K562 (cell line): ENCODE measurements around the gene PRR19. TPM values are rescaled to one million over a fixed set of nuclear protein-coding genes. Genes with fewer than 3 reads are reported as not detected.

Experiments used
- ATAC-seq: fragments of 200-7000 bp; cut with Tn5 transposase; 3 replicates; pipeline ENCODE4 v1.9.1; 2020; ENCODE audit warnings: moderate library complexity
- BruUV-seq: library from RNA; stranded (reverse); fragments of 400-500 nt; replicated peaks from 2 replicates; lab custom pipeline; 2021; lab: Mats Ljungman, UMichigan
- CTCF ChIA-PET: fragments of 300-600 bp; formaldehyde crosslinking; extraction: SDS; loops from one replicate; lab custom pipeline; 2021; ENCODE audit warnings: low intra/inter-chr PET ratio; lab: Yijun Ruan, JAX
- POLR2A ChIA-PET: fragments of 300-600, 350-650 bp; sonication (Branson Sonifier 250); formaldehyde crosslinking; extraction: SDS; loops from one replicate; lab custom pipeline; 2021; ENCODE audit warnings: antibody characterized with exemption, inconsistent platforms; lab: Yijun Ruan, JAX
- DNase-seq, 4 experiments: peaks; one replicate each; pipeline versions ENCODE4 v3.0.0 to v3.0.0-alpha.2; 2011 to 2018; ENCODE audit warnings: low spot score in 3 of 4, mixed read lengths in 3 of 4; ENCODE audit errors: extremely low read depth in 1 of 4
- FAIRE-seq: peaks from 2 replicates; lab custom pipeline; 2011; peaks lifted over from hg19 to GRCh38; lab: Jason Lieb, UNC
- H2AFZ ChIP-seq: 2 replicates; pipeline ENCODE4 v1.6.0; 2011; ENCODE audit warnings: low read depth, low read length, control low read depth, inconsistent platforms
- H3K27ac ChIP-seq: fragments of 200-600 bp; 3 replicates; pipeline ENCODE4 v1.8.0; 2011; ENCODE audit warnings: low read depth, mild to moderate bottlenecking, control low read depth, inconsistent platforms, low read length, moderate library complexity, mixed read lengths; ENCODE audit errors: extremely low read depth
- H3K27me3 ChIP-seq, 2 experiments: fragments of 300-600 bp in 1 of 2; 2 replicates in 1 of 2; 3 replicates in 1 of 2; pipeline versions ENCODE4 v1.6.0 to v1.8.0; 2011; ENCODE audit warnings: inconsistent platforms in 2 of 2, low read length in 2 of 2, mild to moderate bottlenecking in 1 of 2, mixed read lengths in 1 of 2, moderate library complexity in 1 of 2; ENCODE audit not compliant: control insufficient read depth in 2 of 2, insufficient read depth in 2 of 2
- H3K36me3 ChIP-seq: fragments of 300-600 bp; 3 replicates; pipeline ENCODE4 v1.8.0; 2011; ENCODE audit warnings: mild to moderate bottlenecking, low read length, inconsistent platforms; ENCODE audit not compliant: control insufficient read depth, insufficient read depth
- H3K4me1 ChIP-seq, 2 experiments: fragments of 200-600 bp in 1 of 2; replicated peaks in 1 of 2; 2 replicates in 1 of 2; 3 replicates in 1 of 2; pipeline versions ENCODE4 v1.5.1 to v1.8.0; 2011; ENCODE audit warnings: inconsistent platforms in 2 of 2, low read length in 2 of 2, mild to moderate bottlenecking in 1 of 2, mixed read lengths in 1 of 2, moderate library complexity in 1 of 2; ENCODE audit not compliant: control insufficient read depth in 2 of 2, insufficient read depth in 2 of 2
- H3K4me2 ChIP-seq: 2 replicates; pipeline ENCODE4 v1.6.1; 2011; ENCODE audit warnings: low read length, control low read depth, inconsistent platforms, mixed read lengths; ENCODE audit not compliant: insufficient read depth
- H3K4me3 ChIP-seq: fragments of 200-600 bp; sonication (generic), shearing (Covaris generic); 2 replicates; pipeline ENCODE4 v1.5.1; 2016; ENCODE audit warnings: control low read depth, inconsistent platforms
- H3K79me2 ChIP-seq: fragments of 200-600 bp; 3 replicates; pipeline ENCODE4 v1.8.0; 2011; ENCODE audit warnings: low read length, inconsistent platforms; ENCODE audit not compliant: control insufficient read depth, insufficient read depth
- H3K9ac ChIP-seq, 2 experiments: 2 replicates each; pipeline versions ENCODE4 v1.6.0 to v1.6.1; 2011; ENCODE audit warnings: low read depth in 2 of 2, low read length in 2 of 2, control low read depth in 1 of 2, inconsistent platforms in 1 of 2, mild to moderate bottlenecking in 1 of 2, mixed read lengths in 1 of 2; ENCODE audit not compliant: insufficient read depth in 1 of 2
- H3K9me1 ChIP-seq: one replicate; pipeline ENCODE4 v1.6.0; 2011; ENCODE audit warnings: inconsistent platforms, mild to moderate bottlenecking, low read length, moderate library complexity; ENCODE audit not compliant: control insufficient read depth, insufficient read depth
- H3K9me3 ChIP-seq: replicated peaks from 2 replicates; pipeline ENCODE4 v1.5.1; 2011; ENCODE audit warnings: low read depth, low read length, inconsistent platforms; ENCODE audit not compliant: control insufficient read depth, insufficient read depth
- H4K20me1 ChIP-seq: replicated peaks from 2 replicates; pipeline ENCODE4 v1.6.1; 2011; ENCODE audit warnings: low read length, inconsistent platforms, mixed read lengths; ENCODE audit not compliant: control insufficient read depth, insufficient read depth
- CC2D1A ChIP-seq: fragments of 450-650 bp; IDR thresholded peaks from 2 replicates; pipeline ENCODE4 v1.6.1; 2017; ENCODE audit warnings: mild to moderate bottlenecking
- GTF2F1 ChIP-seq: IDR thresholded peaks from 2 replicates; pipeline ENCODE4 v1.6.1; 2011; ENCODE audit warnings: low read depth, low read length, improper control_type of control experiment
- L3MBTL2 ChIP-seq: fragments of 450-650 bp; IDR thresholded peaks from 2 replicates; pipeline ENCODE4 v1.6.1; 2016; ENCODE audit warnings: mild to moderate bottlenecking, moderate library complexity
- MAFK ChIP-seq: IDR thresholded peaks from 2 replicates; pipeline ENCODE4 v1.6.1; 2011; ENCODE audit warnings: low read length, improper control_type of control experiment
- MTA3 ChIP-seq: fragments of 450-650 bp; formaldehyde crosslinking; IDR thresholded peaks from 2 replicates; pipeline ENCODE4 v1.6.1; 2017; ENCODE audit warnings: mild to moderate bottlenecking, borderline replicate concordance
- RBM25 ChIP-seq: fragments of 200-400 bp; formaldehyde crosslinking; IDR thresholded peaks from 2 replicates; pipeline ENCODE4 v1.6.1; 2018; ENCODE audit warnings: low read length, low read depth, moderate library complexity; ENCODE audit not compliant: severe bottlenecking
- SNRNP70 ChIP-seq: fragments of 200-400 bp; formaldehyde crosslinking; optimal IDR thresholded peaks from 2 replicates; pipeline ENCODE3; 2017; ENCODE audit warnings: low read depth, low read length
- TRIM24 ChIP-seq, 2 experiments: fragments of 450-650 bp; IDR thresholded peaks; 2 replicates each; pipeline ENCODE4 v1.6.1; 2016
- ZNF696 ChIP-seq: fragments of 250-450 bp; sonication (Bioruptor Pico); conservative IDR thresholded peaks from 2 replicates; pipeline ENCODE4 v1.4.0; 2020; ENCODE audit warnings: mild to moderate bottlenecking, moderate library complexity
- WGBS: fragments of 100-300 bp; shearing (Covaris generic); methylation state at CpG from one replicate; pipeline ENCODE4 v1.1.6; 2016; ENCODE audit warnings: low coverage, mixed read lengths; ENCODE audit not compliant: insufficient coverage; ENCODE audit errors: missing lambda C conversion rate; 5-methylcytosine and 5-hydroxymethylcytosine counted together
- in situ Hi-C: fragments of 300-500 bp; cut with MboI; formaldehyde crosslinking; loops from 4 replicates; pipeline ENCODE4 v1.15.0; 2018; ENCODE audit warnings: inconsistent platforms, mixed read lengths
- intact Hi-C: fragments of 100-400 bp; cut with micrococcal nuclease; formaldehyde crosslinking; loops from 2 replicates; pipeline ENCODE4 v1.14.2; 2022
- polyA plus RNA-seq, 8 experiments: library from polyadenylated mRNA; depleted of rRNA in 4 of 8; stranded (reverse) in 5 of 8; unstranded in 3 of 8; fragments of >200 nt; fragmentation: Nextera tagmentation in 2 of 8; fragmentation: Illumina TruSeq in 1 of 8; extraction: Ambion mirVana in 2 of 8; extraction: Trizol in 1 of 8; gene quantifications; 2 replicates each; pipeline versions ENCODE4 v1.2.1 to v1.2.3, GENCODE V29; 2011 to 2014; ENCODE audit warnings: inconsistent platforms in 1 of 8, missing spikeins in 1 of 8
- total RNA-seq, 7 experiments: library from RNA; depleted of rRNA in 6 of 7; stranded (reverse); fragments of >200 nt in 6 of 7; fragmentation: Illumina TruSeq in 2 of 7; extraction: Trizol in 2 of 7; gene quantifications; 2 replicates each; pipeline versions ENCODE4 v1.2.1 to v1.2.3, GENCODE V29; 2011 to 2021; ENCODE audit warnings: low replicate concordance in 1 of 7
- TF ChIP-seq, protein P1 (sequence below): fragments of 450-650 bp; IDR thresholded peaks from 2 replicates; pipeline ENCODE4 v1.6.1; 2016

PRR19 gene
- total and polyA plus RNA-seq, 9 of the 15 experiments (the other 6 are each of a cell fraction or from before 2014, with no cell fraction given), result 0.10 to 1.6 (median 0.54) TPM

DNA sequence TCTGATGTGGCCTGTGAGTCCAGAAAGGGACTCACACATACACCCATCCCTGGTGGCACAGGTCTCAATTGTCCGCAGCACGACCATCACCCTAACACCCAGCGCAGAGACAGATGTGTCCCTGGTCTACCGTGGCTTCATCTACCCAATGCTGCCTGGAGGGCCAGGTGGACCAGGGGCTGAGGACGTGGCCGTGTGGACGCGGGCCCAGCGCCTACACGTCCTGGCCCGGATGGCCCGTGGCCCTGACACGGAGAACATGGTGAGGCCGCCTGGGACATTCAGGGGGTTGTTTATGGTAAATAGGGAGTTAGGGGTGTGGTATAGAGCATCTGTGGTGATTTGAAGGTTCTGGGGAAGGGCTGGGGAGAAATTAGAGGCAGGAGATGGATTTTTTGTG, 46.3 kb downstream of the PRR19 start:
- no peak for ATAC-seq
- intact Hi-C loops, result no loop called here
- in situ Hi-C loops, result no loop called here

More for the DNA sequence above, 46.3 kb downstream of the PRR19 start:
- Histone ChIP-seq H3K4me1 (peaks cover 0 to 19% of the 10 kb centered on the region in 2 experiments; a peak in 1 of 5 replicates), H3K4me3 (no peak overlapping the region), H3K27me3 (no peaks in the 10 kb centered on the region), H3K9ac (no peak overlapping the region), H3K4me2 (no peak overlapping the region), H3K9me3 (no peaks in the 10 kb centered on the region), H3K79me2 (no peaks in the 10 kb centered on the region), H3K9me1 (no peaks in the 10 kb centered on the region), H3K27ac (no peak overlapping the region), H4K20me1 (no peaks in the 10 kb centered on the region), H3K36me3 (peaks cover 5% of the 10 kb centered on the region; the same call in 1 of the 3 replicates), H2AFZ (no peak overlapping the region)
- POLR2A ChIA-PET, result no interaction called here
- CTCF ChIA-PET, result no interaction called here
- no TSS peak for BruUV-seq
- TF ChIP-seq L3MBTL2, result no peak
- TF ChIP-seq, protein P1, sequence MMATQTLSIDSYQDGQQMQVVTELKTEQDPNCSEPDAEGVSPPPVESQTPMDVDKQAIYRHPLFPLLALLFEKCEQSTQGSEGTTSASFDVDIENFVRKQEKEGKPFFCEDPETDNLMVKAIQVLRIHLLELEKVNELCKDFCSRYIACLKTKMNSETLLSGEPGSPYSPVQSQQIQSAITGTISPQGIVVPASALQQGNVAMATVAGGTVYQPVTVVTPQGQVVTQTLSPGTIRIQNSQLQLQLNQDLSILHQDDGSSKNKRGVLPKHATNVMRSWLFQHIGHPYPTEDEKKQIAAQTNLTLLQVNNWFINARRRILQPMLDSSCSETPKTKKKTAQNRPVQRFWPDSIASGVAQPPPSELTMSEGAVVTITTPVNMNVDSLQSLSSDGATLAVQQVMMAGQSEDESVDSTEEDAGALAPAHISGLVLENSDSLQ, result no peak
- TF ChIP-seq RBM25, result no peak
- no peak for TF ChIP-seq CC2D1A
- no peak for TF ChIP-seq SNRNP70
- TF ChIP-seq ZNF696, result no peak
- no peak for TF ChIP-seq TRIM24 (IDR thresholded peaks at IDR 0.05)
- no peak for TF ChIP-seq MTA3
- no peak for TF ChIP-seq MAFK
- TF ChIP-seq GTF2F1, result no peak
- DNase-seq, result no peak
- FAIRE-seq, result no peak
- 65% methylated on average over 9 of the region's 14 CpGs for WGBS
